Keratinocyte (primary cell): ENCODE results near the gene ZNF345. TPM values are rescaled to one million over a fixed set of nuclear protein-coding genes. Genes with fewer than 3 reads are reported as not detected.

Experiments used
- DNase-seq: peaks from one replicate; pipeline ENCODE4 v3.0.0-alpha.2; 2011; ENCODE audit warnings: low read depth, missing footprints, low spot score
- FAIRE-seq: peaks from 2 replicates; lab custom pipeline; 2011; peaks lifted over from hg19 to GRCh38; lab: Jason Lieb, UNC
- H2AFZ ChIP-seq: 2 replicates; pipeline ENCODE4 v1.6.0; 2012; ENCODE audit warnings: low read length, control low read depth, inconsistent platforms; ENCODE audit not compliant: control insufficient read depth
- H3K27ac ChIP-seq: 2 replicates; pipeline ENCODE4 v1.5.1; 2011; ENCODE audit warnings: low read length; ENCODE audit not compliant: control insufficient read depth, insufficient read depth
- H3K27me3 ChIP-seq: 3 replicates; pipeline ENCODE4 v1.6.0; 2011; ENCODE audit warnings: low read length; ENCODE audit not compliant: control insufficient read depth, insufficient read depth; ENCODE audit errors: extremely low read depth
- H3K36me3 ChIP-seq, 2 experiments: 2 replicates in 1 of 2; 3 replicates in 1 of 2; pipeline ENCODE4 v1.5.1; 2011; ENCODE audit warnings: low read length in 2 of 2, mild to moderate bottlenecking in 1 of 2; ENCODE audit not compliant: control insufficient read depth in 2 of 2, insufficient read depth in 2 of 2; ENCODE audit errors: extremely low read depth in 1 of 2
- H3K4me1 ChIP-seq: 3 replicates; pipeline ENCODE4 v1.5.1; 2011; ENCODE audit warnings: low read length; ENCODE audit not compliant: control insufficient read depth, insufficient read depth; ENCODE audit errors: extremely low read depth
- H3K4me2 ChIP-seq: 3 replicates; pipeline ENCODE4 v1.6.0; 2011; ENCODE audit warnings: low read depth, low read length; ENCODE audit not compliant: control insufficient read depth, insufficient read depth; ENCODE audit errors: extremely low read depth
- H3K4me3 ChIP-seq, 3 experiments: fragments of 200-600 bp in 1 of 3; sonication (generic) in 1 of 3; 2 replicates in 2 of 3; 3 replicates in 1 of 3; pipeline ENCODE4 v1.5.1; 2011 to 2016; ENCODE audit warnings: low read length in 3 of 3, mild to moderate bottlenecking in 3 of 3, control low read depth in 2 of 3, inconsistent platforms in 1 of 3, low read depth in 1 of 3, mixed read lengths in 1 of 3, mixed run types in 1 of 3, moderate library complexity in 1 of 3; ENCODE audit not compliant: control insufficient read depth in 2 of 3, insufficient read depth in 2 of 3; ENCODE audit errors: extremely low read depth in 1 of 3
- H3K79me2 ChIP-seq: 2 replicates; pipeline ENCODE4 v1.6.0; 2012; ENCODE audit warnings: low read length; ENCODE audit not compliant: control insufficient read depth, insufficient read depth
- H3K9ac ChIP-seq: 3 replicates; pipeline ENCODE4 v1.6.0; 2011; ENCODE audit warnings: low read length; ENCODE audit not compliant: control insufficient read depth, insufficient read depth; ENCODE audit errors: extremely low read depth
- H3K9me1 ChIP-seq: 3 replicates; pipeline ENCODE4 v1.6.0; 2011; ENCODE audit warnings: low read length; ENCODE audit not compliant: control insufficient read depth, insufficient read depth; ENCODE audit errors: extremely low read depth
- H3K9me3 ChIP-seq: 2 replicates; pipeline ENCODE4 v1.5.1; 2012; ENCODE audit warnings: low read depth, low read length; ENCODE audit not compliant: control insufficient read depth
- H4K20me1 ChIP-seq: 3 replicates; pipeline ENCODE4 v1.6.0; 2011; ENCODE audit warnings: low read length; ENCODE audit not compliant: control insufficient read depth, insufficient read depth; ENCODE audit errors: extremely low read depth
- EZH2 ChIP-seq: IDR thresholded peaks from one replicate; pipeline ENCODE4 v1.6.1; 2012; ENCODE audit warnings: inconsistent platforms, mild to moderate bottlenecking, low read length, moderate library complexity
- dilution Hi-C: fragments of 300-500 bp; cut with MboI; formaldehyde crosslinking; loops from one replicate; pipeline ENCODE4 v1.7.0; 2020; ENCODE audit warnings: low sequenced_read_pairs; ENCODE audit not compliant: extremely low pct_ligation_motif_present
- polyA plus RNA-seq, 5 experiments: library from polyadenylated mRNA; depleted of rRNA in 3 of 5; stranded (reverse) in 3 of 5; stranded (forward) in 1 of 5; unstranded in 1 of 5; fragments of >200 nt; gene quantifications; 1 replicate in 1 of 5; 2 replicates in 3 of 5; 3 replicates in 1 of 5; pipeline versions ENCODE4 v1.2.1 to v1.2.3, GENCODE V29; 2011 to 2012; ENCODE audit warnings: missing spikeins in 2 of 5, low read depth in 1 of 5, low replicate concordance in 1 of 5
- TF ChIP-seq, protein P1 (sequence below), 3 experiments: IDR thresholded peaks in 1 of 3; conservative IDR thresholded peaks in 1 of 3; optimal IDR thresholded peaks in 1 of 3; 2 replicates in 2 of 3; 3 replicates in 1 of 3; pipeline versions ENCODE3 to v1.5.1; 2011; ENCODE audit warnings: low read length in 3 of 3, mild to moderate bottlenecking in 3 of 3, moderate library complexity in 2 of 3, control low read depth in 1 of 3, inconsistent platforms in 1 of 3; ENCODE audit not compliant: insufficient read depth in 2 of 3; ENCODE audit errors: extremely low read depth in 1 of 3

Gene ZNF345
- polyA plus RNA-seq, 1 donor (not counting 4 experiments of a cell fraction or from before 2014, with no cell fraction given), result 1.9 TPM

DNA sequence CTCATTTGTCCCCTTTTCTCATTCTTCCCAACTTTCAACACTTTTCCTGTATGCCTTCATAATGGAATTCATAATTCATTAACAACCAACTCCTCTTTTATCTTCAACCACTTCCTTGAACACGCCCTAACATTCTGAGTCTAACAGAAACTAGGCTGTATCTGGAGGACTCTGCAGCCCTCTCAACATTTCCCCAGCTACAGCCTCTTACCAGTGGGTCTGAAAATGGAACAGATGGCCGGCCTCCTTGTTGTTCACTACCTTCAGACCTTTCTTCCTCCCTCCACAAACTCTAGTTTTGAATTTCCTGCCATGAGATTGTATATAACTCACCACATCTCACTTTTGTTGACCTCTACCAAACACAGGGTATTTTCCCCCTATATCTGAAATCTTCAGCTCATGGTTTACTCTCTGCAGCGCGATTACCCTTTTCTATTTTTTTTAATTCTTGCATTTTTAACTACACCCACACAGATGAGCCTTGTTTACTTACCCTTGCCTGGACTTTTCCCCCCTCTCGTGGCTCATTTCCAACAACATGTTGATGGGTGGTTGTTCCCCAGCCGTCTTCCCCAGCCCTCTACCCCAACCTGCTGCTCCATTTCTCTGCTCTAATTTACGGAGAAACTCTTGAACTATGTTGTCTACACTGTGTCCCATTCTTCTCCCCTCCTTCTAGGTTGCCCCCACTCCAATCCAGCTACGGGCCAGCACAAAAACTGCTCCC, 13.3 kb upstream of the ZNF345 start:
- H3K9me1 ChIP-seq, result no peaks in the 10 kb centered on the region
- peaks cover 0 to 4% of the 10 kb centered on the region in 2 experiments for H3K36me3 ChIP-seq
- peak overlapping the region; percentile 96 for H2AFZ ChIP-seq
- H3K4me1 ChIP-seq, result peaks cover 15% of the 10 kb centered on the region
- peak overlapping the region; percentile 78 for H3K27ac ChIP-seq
- no peak for DNase-seq
- dilution Hi-C loops, result no loop called here
- H3K9me3 ChIP-seq, result peaks cover 5% of the 10 kb centered on the region
- peak overlapping the region; percentile 59 to 89 (median 88) for H3K4me3 ChIP-seq
- no peaks in the 10 kb centered on the region for H4K20me1 ChIP-seq
- H3K27me3 ChIP-seq, result no peaks in the 10 kb centered on the region
- H3K79me2 ChIP-seq, result peaks cover 52% of the 10 kb centered on the region
- peak overlapping the region; percentile 85 for H3K9ac ChIP-seq
- no peak for FAIRE-seq
- peak overlapping the region; percentile 96 for H3K4me2 ChIP-seq
- TF ChIP-seq EZH2, result no peak
- TF ChIP-seq, protein P1, sequence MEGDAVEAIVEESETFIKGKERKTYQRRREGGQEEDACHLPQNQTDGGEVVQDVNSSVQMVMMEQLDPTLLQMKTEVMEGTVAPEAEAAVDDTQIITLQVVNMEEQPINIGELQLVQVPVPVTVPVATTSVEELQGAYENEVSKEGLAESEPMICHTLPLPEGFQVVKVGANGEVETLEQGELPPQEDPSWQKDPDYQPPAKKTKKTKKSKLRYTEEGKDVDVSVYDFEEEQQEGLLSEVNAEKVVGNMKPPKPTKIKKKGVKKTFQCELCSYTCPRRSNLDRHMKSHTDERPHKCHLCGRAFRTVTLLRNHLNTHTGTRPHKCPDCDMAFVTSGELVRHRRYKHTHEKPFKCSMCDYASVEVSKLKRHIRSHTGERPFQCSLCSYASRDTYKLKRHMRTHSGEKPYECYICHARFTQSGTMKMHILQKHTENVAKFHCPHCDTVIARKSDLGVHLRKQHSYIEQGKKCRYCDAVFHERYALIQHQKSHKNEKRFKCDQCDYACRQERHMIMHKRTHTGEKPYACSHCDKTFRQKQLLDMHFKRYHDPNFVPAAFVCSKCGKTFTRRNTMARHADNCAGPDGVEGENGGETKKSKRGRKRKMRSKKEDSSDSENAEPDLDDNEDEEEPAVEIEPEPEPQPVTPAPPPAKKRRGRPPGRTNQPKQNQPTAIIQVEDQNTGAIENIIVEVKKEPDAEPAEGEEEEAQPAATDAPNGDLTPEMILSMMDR (optimal IDR thresholded peaks at IDR 0.05 in 1 of 3, IDR thresholded peaks at IDR 0.05 in 1 of 3, conservative IDR thresholded peaks at IDR 0.05 in 1 of 3; ENCODE audit: extremely low read depth in 1 of 3, insufficient read depth in 2 of 3, low read length in 3 of 3), result no peak

DNA sequence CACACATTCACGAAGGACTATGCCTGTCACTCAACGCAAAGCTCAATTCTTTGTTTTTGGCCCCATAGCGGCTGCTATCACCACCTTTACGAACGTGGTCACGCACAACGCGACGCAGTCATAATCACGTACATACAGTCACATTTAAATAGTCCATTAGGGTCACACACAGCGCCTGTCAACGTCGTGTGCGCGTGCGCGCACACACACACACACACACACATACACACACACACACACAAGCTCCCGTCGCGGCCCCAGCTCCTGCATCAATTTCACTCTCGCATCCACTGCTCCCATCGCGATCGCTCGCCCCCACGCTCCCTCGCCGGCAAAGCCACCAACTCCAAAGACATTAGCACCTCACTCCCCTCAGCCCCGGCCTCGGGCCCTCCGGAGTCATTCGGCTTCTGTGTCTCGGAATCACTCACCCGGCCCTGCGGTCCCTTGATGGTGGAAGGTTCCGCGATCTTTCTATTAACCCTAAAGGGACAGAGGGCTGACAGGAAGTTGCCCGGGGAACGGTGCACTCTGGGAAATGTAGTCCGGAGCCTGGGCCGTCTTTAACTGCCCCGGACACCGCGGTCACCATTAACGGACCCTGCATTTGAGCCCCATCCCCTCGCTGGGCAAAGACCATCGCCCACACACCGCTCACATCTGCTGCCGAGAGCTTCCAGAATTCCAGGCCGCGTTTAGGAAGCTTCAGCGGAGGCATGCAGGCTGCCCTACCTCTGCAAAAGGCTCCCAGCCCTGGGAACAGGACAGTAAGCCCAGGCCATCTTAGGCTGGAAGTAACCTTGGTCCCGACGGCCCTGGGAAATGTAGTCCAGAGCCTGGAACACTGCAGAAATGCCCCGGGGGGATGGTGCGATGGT, 12.5 kb upstream of the ZNF345 start, which contains the start of gene ZNF790:
TSS of gene ZNF790 (minus strand) at position 482 of the 878 bp plus-strand sequence. CDS start 12,768 bp downstream, outside the sequence.
- H3K79me2 ChIP-seq, result peaks cover 53% of the 10 kb centered on the region
- H3K27me3 ChIP-seq, result no peaks in the 10 kb centered on the region
- FAIRE-seq (peak; percentile 26), DNase-seq (no peak)
- dilution Hi-C loops, result no loop called here
- H3K4me3 ChIP-seq, result peak within 1 kb of the TSS; percentile 59 to 89 (median 88)
- H3K27ac ChIP-seq, result peak within 1 kb of the TSS; percentile 78
- peak within 1 kb of the TSS; percentile 96 for H2AFZ ChIP-seq
- H3K36me3 ChIP-seq, result peaks cover 3 to 6% of the 10 kb centered on the region in 2 experiments
- H3K9ac ChIP-seq, result peak within 1 kb of the TSS; percentile 85
- H3K9me3 ChIP-seq, result peaks cover 3% of the 10 kb centered on the region
- peak within 1 kb of the TSS; percentile 96 for H3K4me2 ChIP-seq
- H3K9me1 ChIP-seq, result no peaks in the 10 kb centered on the region
- H3K4me1 ChIP-seq, result peaks cover 15% of the 10 kb centered on the region
- TF ChIP-seq, protein P1 (optimal IDR thresholded peaks at IDR 0.05 in 1 of 3, IDR thresholded peaks at IDR 0.05 in 1 of 3, conservative IDR thresholded peaks at IDR 0.05 in 1 of 3; ENCODE audit: extremely low read depth in 1 of 3, insufficient read depth in 2 of 3, low read length in 3 of 3), result no peak
- TF ChIP-seq EZH2, result no peak
- no peaks in the 10 kb centered on the region for H4K20me1 ChIP-seq
